Upper lobe of right lung (tissue), 1 donor: ENCODE results near the gene LAP3. TPM values are rescaled to one million over a fixed set of nuclear protein-coding genes. Genes with fewer than 3 reads are reported as not detected.
A peak's percentile ranks its signal among the peaks of the same experiment; 100 is the strongest.
"Not testable (repeated sequence)": the region's sequence is repeated elsewhere in the genome, so short reads cannot be mapped to it uniquely, and the experiment has no call there.

Experiments used
- ATAC-seq: fragments of 200-7000 bp; cut with Tn5 transposase; one replicate; pipeline ENCODE4 v1.9.1; 2020; ENCODE audit warnings: mild to moderate bottlenecking, moderate library complexity
- DNase-seq: peaks from one replicate; pipeline ENCODE4 v3.0.0-alpha.2; 2020
- H3K27ac ChIP-seq: fragments of 200-600 bp; one replicate; pipeline ENCODE4 v1.8.0; 2022
- H3K27me3 ChIP-seq: fragments of 200-600 bp; one replicate; pipeline ENCODE4 v1.8.0; 2022; ENCODE audit warnings: mild to moderate bottlenecking
- H3K36me3 ChIP-seq: fragments of 200-600 bp; one replicate; pipeline ENCODE4 v1.8.0; 2022
- H3K4me1 ChIP-seq: fragments of 200-600 bp; one replicate; pipeline ENCODE4 v1.8.0; 2022
- H3K4me3 ChIP-seq: fragments of 200-600 bp; one replicate; pipeline ENCODE4 v1.8.0; 2022; ENCODE audit warnings: mild to moderate bottlenecking
- H3K9me3 ChIP-seq: fragments of 200-600 bp; one replicate; pipeline ENCODE4 v1.8.0; 2022
- intact Hi-C: fragments of 100-400 bp; cut with DNase I; formaldehyde crosslinking; loops from one replicate; pipeline ENCODE4 v1.11.0; 2022
- total RNA-seq: library from RNA; stranded (reverse); fragmentation: NEBNext Ultra II Directional; extraction: Animal tissue kit (Norgen Biotek cat#: 25700); gene quantifications from one replicate; pipeline ENCODE4 v1.2.1, GENCODE V29; 2021
- TF ChIP-seq, protein P1 (sequence below): fragments of 200-600 bp; IDR thresholded peaks from one replicate; pipeline ENCODE4 v1.8.0; 2022; ENCODE audit warnings: antibody characterized with exemption
- donor health status: DM: no; HTN: yes; CAD: no; lungs with severe emphysema.

The LAP3 gene
- total RNA-seq, 1 donor from 2014 or later: 97.6 TPM

DNA sequence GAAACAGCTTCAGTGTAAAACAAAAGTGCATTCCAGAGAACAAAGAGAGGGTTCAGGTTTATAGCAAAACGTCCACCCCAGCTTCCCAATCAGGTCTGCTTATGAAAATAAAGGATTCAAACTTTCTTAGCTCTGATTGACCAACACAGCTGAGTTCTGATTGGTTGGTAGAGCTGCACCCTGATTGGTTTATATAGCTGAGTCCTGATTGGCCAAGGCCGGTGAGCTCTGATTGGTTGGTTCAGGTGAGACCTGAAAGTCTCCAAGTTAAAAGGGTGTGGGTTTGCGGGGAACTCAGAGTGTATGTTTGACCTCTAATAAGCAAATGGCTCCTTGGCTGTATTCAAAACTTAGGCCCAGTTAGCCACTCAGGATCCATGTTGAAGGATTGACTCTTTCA, 41.1 kb upstream of the LAP3 start:
- no peaks in the 10 kb centered on the region for H3K27me3 ChIP-seq
- TF ChIP-seq, protein P1, sequence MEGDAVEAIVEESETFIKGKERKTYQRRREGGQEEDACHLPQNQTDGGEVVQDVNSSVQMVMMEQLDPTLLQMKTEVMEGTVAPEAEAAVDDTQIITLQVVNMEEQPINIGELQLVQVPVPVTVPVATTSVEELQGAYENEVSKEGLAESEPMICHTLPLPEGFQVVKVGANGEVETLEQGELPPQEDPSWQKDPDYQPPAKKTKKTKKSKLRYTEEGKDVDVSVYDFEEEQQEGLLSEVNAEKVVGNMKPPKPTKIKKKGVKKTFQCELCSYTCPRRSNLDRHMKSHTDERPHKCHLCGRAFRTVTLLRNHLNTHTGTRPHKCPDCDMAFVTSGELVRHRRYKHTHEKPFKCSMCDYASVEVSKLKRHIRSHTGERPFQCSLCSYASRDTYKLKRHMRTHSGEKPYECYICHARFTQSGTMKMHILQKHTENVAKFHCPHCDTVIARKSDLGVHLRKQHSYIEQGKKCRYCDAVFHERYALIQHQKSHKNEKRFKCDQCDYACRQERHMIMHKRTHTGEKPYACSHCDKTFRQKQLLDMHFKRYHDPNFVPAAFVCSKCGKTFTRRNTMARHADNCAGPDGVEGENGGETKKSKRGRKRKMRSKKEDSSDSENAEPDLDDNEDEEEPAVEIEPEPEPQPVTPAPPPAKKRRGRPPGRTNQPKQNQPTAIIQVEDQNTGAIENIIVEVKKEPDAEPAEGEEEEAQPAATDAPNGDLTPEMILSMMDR: no peak
- no peak overlapping the region for H3K4me3 ChIP-seq
- no peaks in the 10 kb centered on the region for H3K9me3 ChIP-seq
- no peaks in the 10 kb centered on the region for H3K4me1 ChIP-seq
- DNase-seq: no peak
- ATAC-seq: no peak
- intact Hi-C loops: no loop called here
- H3K27ac ChIP-seq: no peak overlapping the region
- no peaks in the 10 kb centered on the region for H3K36me3 ChIP-seq

DNA sequence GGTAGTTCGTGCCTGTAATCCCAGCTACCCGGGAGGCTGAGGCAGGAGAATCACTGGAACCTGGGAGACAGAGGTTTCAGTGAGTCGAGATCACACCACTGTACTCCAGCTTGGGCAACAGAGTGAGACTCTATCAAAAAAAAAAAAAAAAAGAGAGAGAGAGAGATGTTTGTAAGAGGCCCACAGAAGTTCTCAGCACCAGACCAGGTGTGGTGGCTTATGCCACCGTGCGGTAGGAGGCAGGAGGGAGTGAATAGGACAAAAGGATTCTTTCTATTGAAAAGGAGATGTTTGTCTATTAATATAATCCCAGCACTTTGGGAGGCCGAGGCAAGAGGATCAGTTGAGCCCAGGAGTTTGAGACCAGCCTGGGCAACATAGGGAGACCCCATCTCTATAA, 39.9 kb upstream of the LAP3 start:
- H3K4me3 ChIP-seq, H3K27ac ChIP-seq, intact Hi-C loops, H3K4me1 ChIP-seq, H3K9me3 ChIP-seq, H3K27me3 ChIP-seq, ATAC-seq, H3K36me3 ChIP-seq, DNase-seq: not testable (repeated sequence)

DNA sequence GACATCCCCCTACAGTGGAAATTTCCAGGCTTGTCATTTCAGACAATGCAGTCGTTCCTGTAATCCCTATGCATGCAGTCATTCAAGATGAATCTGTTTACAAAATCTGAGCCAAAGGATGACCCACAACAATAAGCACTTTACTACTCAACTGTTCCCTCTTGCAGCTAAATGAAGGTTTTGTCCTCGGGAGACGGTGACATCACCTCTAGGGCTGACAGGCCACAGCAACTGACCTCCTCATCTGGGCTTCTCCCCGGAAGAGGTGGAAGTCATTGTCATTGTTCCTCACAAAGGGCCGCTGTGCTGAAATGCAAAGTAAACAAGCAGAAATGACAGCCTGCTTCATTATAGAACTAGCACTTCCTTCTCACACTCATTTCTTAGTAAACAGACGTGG, 32.8 kb upstream of the LAP3 start:
- intact Hi-C loops: no loop called here
- peak; percentile 38 for ATAC-seq
- Histone ChIP-seq H3K4me1 (no peaks in the 10 kb centered on the region), H3K36me3 (no peaks in the 10 kb centered on the region), H3K4me3 (no peak overlapping the region), H3K9me3 (no peaks in the 10 kb centered on the region), H3K27me3 (no peaks in the 10 kb centered on the region), H3K27ac (no peak overlapping the region)
- no peak for DNase-seq
- TF ChIP-seq, protein P1: no peak

DNA sequence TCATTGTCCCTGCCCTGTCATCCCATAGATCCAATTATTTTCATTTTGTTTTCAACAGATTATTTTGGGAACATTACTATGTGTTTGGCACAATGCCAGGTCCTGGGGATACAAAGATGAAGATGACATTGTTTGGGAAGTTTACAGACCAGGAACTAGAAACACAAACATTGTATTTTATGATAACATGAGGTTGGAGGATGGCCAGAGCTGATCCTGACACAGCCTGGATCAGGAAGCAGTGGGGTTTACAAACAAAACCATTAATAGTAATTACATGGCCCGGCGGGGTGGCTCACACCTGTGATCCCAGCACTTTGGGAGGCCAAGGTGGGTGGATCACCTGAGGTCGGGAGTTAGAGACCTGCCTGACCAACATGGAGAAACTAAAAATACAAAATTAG, 32.2 kb upstream of the LAP3 start:
- no peaks in the 10 kb centered on the region for H3K27me3 ChIP-seq
- no peak overlapping the region for H3K27ac ChIP-seq
- no peak for ATAC-seq
- H3K9me3 ChIP-seq: no peaks in the 10 kb centered on the region
- H3K4me1 ChIP-seq: no peaks in the 10 kb centered on the region
- TF ChIP-seq, protein P1: no peak
- no peak for DNase-seq
- H3K4me3 ChIP-seq: no peak overlapping the region
- H3K36me3 ChIP-seq: no peaks in the 10 kb centered on the region
- intact Hi-C loops: no loop called here

DNA sequence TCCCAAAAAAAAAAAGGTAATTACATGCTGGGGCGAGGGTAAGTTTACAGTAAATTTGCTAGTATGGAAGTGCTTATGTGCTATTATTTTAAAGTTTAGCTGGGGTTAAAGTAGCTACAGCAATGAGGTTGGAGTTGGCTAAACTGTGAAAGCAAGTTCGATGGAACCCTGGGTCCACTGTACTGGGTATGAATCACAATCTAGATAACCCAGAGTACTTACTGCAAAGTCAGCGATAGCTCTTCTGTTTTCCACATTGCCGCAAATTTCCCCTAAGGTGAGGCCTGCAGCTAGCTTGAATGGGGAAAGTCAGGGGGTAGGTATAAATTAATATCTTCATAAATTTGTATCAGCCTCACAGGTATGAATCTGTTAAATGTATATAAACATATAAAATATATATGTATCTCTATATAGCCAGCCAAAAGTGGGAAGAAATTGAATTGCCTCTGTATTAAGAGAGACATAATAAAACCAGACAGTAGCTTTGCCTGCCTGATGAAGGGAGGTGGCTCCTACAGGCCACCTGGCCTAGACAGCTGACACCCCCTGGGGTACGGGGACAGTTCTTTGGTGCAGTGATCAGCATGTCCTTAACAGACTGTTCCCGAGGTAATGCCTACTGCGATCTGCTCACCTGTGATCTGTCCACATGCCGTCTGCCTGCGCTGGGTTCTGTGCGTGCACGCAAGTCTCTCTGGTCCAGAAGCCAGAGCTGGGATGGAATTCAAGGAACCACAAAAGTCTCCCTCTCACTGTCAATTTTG, 31.4 kb upstream of the LAP3 start:
- intact Hi-C loops: no loop called here
- Histone ChIP-seq H3K4me1 (no peaks in the 10 kb centered on the region), H3K27ac (no peak overlapping the region), H3K4me3 (no peak overlapping the region), H3K9me3 (no peaks in the 10 kb centered on the region), H3K27me3 (no peaks in the 10 kb centered on the region), H3K36me3 (no peaks in the 10 kb centered on the region)
- DNase-seq: no peak
- ATAC-seq: no peak
- TF ChIP-seq, protein P1: no peak

DNA sequence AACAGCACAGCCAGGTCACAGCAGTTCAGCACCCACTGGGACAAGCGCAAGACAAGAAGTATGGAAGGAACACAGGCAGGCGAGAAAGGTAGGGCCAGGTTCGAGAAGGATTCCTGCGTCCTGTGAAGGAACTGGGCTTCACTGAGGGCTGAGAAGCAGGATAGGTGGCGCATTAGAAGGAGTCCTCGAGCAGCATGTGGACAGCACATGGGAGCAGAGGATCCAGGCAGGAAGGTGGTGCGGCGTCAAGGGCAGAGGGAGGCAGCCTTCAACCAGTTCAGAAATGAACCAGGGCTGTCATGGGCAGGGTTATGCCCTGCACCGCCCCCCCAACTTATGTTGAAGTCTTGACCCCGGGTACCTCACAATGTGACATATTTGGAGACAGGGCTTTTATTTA, 30.8 kb upstream of the LAP3 start:
- Histone ChIP-seq H3K27ac (no peak overlapping the region), H3K36me3 (no peaks in the 10 kb centered on the region), H3K9me3 (no peaks in the 10 kb centered on the region), H3K4me1 (no peaks in the 10 kb centered on the region), H3K4me3 (no peak overlapping the region), H3K27me3 (no peaks in the 10 kb centered on the region)
- TF ChIP-seq, protein P1: no peak
- intact Hi-C loops: no loop called here
- no peak for DNase-seq
- ATAC-seq: no peak
